Large intestine (tissue), 12 donors: ENCODE measurements around the gene ZBTB49. TPM values are rescaled to one million over a fixed set of nuclear protein-coding genes. Genes with fewer than 3 reads are reported as not detected.
A peak's percentile ranks its signal among the peaks of the same experiment; 100 is the strongest.
"Not testable (repeated sequence)": the region's sequence is repeated elsewhere in the genome, so short reads cannot be mapped to it uniquely, and the experiment has no call there.

Experiments
- DNase-seq, 2 donors: peaks; one replicate each; pipeline versions ENCODE4 v3.0.0 to v3.0.0-alpha.2; 2013
- H3K27ac ChIP-seq: one replicate; pipeline ENCODE4 v1.5.1; 2013; ENCODE audit warnings: low read length
- H3K27me3 ChIP-seq: 2 replicates; pipeline ENCODE4 v1.6.1; 2013; ENCODE audit warnings: low read length; ENCODE audit not compliant: control insufficient read depth, insufficient read depth
- H3K36me3 ChIP-seq: 2 replicates; pipeline ENCODE4 v1.6.1; 2013; ENCODE audit warnings: low read length; ENCODE audit not compliant: control insufficient read depth, insufficient read depth
- H3K4me1 ChIP-seq: one replicate; pipeline ENCODE4 v1.6.1; 2013; ENCODE audit warnings: low read length; ENCODE audit not compliant: control insufficient read depth, insufficient read depth
- H3K4me3 ChIP-seq: one replicate; pipeline ENCODE4 v1.5.1; 2013; ENCODE audit warnings: low read length
- H3K9me3 ChIP-seq: one replicate; pipeline ENCODE4 v1.6.1; 2013; ENCODE audit warnings: mild to moderate bottlenecking, low read depth, low read length, moderate library complexity; ENCODE audit not compliant: control insufficient read depth
- WGBS: methylation state at CpG from one replicate; pipeline ENCODE4 v1.1.5; 2013; ENCODE audit warnings: low lambda C conversion rate; ENCODE audit not compliant: insufficient coverage; 5-methylcytosine and 5-hydroxymethylcytosine counted together
- long read RNA-seq, 11 donors: transcript quantifications; one replicate each; lab custom pipeline, GENCODE V29; 2026
- polyA plus RNA-seq: library from polyadenylated mRNA; unstranded; fragments of 120-200 nt; gene quantifications from one replicate; pipeline ENCODE4 v1.2.1, GENCODE V29; 2013

Gene ZBTB49, protein sequence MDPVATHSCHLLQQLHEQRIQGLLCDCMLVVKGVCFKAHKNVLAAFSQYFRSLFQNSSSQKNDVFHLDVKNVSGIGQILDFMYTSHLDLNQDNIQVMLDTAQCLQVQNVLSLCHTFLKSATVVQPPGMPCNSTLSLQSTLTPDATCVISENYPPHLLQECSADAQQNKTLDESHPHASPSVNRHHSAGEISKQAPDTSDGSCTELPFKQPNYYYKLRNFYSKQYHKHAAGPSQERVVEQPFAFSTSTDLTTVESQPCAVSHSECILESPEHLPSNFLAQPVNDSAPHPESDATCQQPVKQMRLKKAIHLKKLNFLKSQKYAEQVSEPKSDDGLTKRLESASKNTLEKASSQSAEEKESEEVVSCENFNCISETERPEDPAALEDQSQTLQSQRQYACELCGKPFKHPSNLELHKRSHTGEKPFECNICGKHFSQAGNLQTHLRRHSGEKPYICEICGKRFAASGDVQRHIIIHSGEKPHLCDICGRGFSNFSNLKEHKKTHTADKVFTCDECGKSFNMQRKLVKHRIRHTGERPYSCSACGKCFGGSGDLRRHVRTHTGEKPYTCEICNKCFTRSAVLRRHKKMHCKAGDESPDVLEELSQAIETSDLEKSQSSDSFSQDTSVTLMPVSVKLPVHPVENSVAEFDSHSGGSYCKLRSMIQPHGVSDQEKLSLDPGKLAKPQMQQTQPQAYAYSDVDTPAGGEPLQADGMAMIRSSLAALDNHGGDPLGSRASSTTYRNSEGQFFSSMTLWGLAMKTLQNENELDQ
- 5.9 TPM for polyA plus RNA-seq
- long read RNA-seq, donor 1 = 0 reads
- long read RNA-seq, donor 2, partial matches to known transcripts = 7 of 7 reads
- long read RNA-seq, donor 2, other reads (novel, unspliced or antisense) = 0 of 7 reads
- long read RNA-seq, donor 3 = 0 reads
- long read RNA-seq, donor 4 = 0 reads
- long read RNA-seq, donor 5 = 0 reads
- long read RNA-seq, donor 6 = 0 reads
- long read RNA-seq, donor 7, partial matches to known transcripts = 6 of 6 reads
- long read RNA-seq, donor 7, other reads (novel, unspliced or antisense) = 0 of 6 reads
- long read RNA-seq, donor 8 = 0 reads
- long read RNA-seq, donor 9 = 0 reads
- long read RNA-seq, donor 10 = 0 reads
- long read RNA-seq, donor 11, partial matches to known transcripts = 5 of 6 reads
- long read RNA-seq, donor 11, other reads (novel, unspliced or antisense) = 0 of 6 reads

DNA sequence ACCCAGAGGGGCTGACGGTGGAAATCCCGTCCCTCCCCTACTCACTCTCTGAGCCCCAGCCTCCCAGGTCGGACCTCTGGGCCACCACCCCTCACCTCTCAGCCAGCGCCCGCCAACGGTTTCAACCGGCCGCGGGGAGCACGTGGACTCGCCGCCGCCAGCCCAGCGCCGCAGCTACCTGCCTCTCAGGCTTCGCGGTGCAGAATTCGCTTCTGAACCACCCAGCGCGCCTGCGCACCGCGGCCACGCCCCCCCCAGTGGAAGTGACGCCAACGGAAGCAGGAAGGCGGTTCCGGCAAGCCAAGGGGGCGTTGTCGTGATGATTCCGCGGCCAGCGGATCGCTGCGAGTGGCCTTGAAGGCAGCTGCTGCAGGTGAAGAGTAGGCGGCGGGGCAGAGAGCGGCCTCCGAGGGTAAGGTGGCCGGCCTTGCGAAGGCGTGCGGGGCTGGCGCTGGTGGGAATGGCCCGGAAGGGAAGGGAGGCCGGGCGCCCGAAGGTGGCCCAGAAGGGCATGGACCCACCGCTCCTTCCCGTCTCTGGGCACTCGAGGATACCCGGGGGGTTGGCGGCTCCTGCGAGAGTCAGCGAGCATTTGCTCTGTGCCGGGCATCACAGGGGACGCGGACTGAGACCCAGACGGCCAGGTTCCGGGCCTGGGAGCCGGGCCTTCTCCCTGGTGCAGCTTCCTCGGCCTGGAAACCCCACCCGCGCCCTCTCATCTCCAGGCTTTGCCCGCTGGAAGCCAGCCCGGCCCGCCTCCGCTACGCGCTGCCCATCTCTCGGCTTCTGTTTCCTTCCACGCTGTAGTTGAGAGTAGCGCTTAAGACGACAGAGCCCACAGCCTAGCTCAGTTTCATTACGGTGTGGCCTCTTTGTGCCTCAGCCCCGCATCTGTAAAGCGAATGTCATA, at the start of gene ZBTB49, which contains the start of gene LYAR:
TSS of gene ZBTB49 (plus strand) at position 311 of the 910 bp plus-strand sequence. CDS start 9,695 bp downstream, outside the sequence.
TSS of gene LYAR (minus strand) at position 214 of the 910 bp plus-strand sequence. CDS start 6,412 bp downstream, outside the sequence.
- H3K9me3 ChIP-seq = no peaks in the 10 kb centered on the region
- peak within 1 kb of the TSS; percentile 84 for H3K27ac ChIP-seq
- peak within 1 kb of the TSS; percentile 93 for H3K4me3 ChIP-seq
- peak; percentile 95 to 96 for DNase-seq
- H3K36me3 ChIP-seq = peaks cover 6% of the 10 kb centered on the region
- no peaks in the 10 kb centered on the region for H3K27me3 ChIP-seq
- no CpG with 5 or more reads among the region's 77 CpGs for WGBS
- H3K4me1 ChIP-seq = peaks cover 10% of the 10 kb centered on the region

DNA sequence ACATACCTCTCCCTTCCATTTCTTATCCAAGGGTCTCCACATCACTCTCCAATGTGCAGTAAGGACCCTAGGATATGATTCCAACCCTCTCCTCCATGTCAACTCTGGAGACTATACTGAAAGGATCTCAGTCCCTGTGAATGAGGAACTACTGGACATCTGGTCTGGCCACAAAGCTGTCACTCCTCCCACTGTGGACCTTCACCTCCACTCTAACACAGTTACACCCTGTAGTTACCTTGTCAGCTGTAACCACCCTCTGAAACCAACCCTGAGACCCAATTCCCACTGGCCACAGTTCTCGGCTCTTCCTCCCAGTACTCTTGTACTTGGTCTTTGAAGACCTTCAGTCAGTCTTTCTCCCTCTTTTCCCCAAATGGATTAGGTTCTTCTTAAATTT, 44.9 kb upstream of the ZBTB49 start:
- peak overlapping the region; percentile 26 for H3K27ac ChIP-seq
- peaks cover 45% of the 10 kb centered on the region for H3K36me3 ChIP-seq

DNA sequence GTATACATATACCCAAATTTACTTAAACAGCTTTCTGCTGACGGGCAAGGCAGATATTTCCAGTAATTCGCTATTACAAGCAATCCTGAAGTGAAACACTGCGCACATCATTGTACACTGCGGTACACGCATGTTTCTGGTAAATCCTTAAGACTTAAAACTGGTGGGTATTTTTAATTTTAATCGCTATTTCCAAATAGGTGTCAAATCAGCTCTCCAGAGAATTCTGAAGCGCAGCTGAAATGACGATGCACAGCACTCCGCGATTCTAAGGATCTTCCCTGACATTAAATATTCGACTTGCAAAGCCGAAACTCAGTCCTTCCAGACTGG, 42.4 kb upstream of the ZBTB49 start:
- Histone ChIP-seq H3K4me3 (peak overlapping the region; percentile 72), H3K27me3 (peaks cover 2% of the 10 kb centered on the region), H3K36me3 (peaks cover 27% of the 10 kb centered on the region), H3K4me1 (peaks cover 3% of the 10 kb centered on the region), H3K27ac (peak overlapping the region; percentile 94), H3K9me3 (no peaks in the 10 kb centered on the region)
- WGBS = no CpG with 5 or more reads among the region's 12 CpGs
- DNase-seq = no peak

More for the DNA sequence above, 44.9 kb upstream of the ZBTB49 start:
- H3K27me3 ChIP-seq = no peaks in the 10 kb centered on the region
- no peaks in the 10 kb centered on the region for H3K9me3 ChIP-seq
- WGBS = 83% methylated on average over 1 of the region's 1 CpG
- no peak overlapping the region for H3K4me3 ChIP-seq
- DNase-seq = peak in 1 of 2 donors; percentile 25
- peaks cover 3% of the 10 kb centered on the region for H3K4me1 ChIP-seq

DNA sequence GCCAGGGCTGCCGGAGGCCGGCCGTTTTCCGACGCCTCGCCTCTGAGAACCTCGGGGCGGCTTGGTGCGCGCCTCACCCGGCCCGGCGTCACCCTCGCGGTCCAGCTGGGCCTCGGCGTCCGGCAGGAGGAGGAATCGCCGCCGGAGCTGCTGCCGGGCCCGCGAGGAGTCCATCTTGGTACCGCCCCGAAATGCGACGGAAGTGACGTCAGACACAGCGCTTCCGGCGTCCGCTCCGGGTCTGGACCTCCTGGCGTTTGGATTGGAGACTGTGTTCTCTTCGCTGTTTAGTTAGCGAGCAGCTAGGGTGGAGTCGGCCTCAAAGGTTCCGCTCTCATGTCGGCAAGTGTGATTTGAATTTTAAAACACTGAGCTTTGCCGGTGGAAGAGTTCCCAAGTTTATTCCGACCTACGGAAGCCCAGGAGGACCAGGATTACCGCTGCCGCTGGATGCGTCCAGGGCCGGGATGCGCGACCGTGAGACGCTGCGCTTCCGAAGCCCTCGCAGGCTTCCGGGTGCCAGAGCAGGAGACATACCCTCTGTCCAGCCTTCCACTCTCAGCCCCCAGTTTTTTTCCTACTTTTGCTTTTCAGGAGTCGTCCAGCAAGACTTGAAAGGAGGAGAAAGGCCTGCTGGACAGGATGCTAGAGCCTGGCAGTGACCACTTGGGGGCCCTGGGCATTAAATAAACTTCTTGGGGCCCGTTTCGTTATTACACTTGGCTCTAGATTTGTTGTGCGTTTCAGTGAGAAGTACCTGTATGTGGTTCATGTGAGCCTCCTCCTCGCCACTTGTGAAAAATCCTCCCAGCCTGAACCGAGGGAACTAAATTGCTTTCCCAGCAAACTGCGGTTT, 41.8 kb upstream of the ZBTB49 start, which contains the start of gene TMEM128:
TSS of gene TMEM128 (minus strand) at position 195 of the 856 bp plus-strand sequence. CDS start at position 174, 21 bp downstream.
- 0% methylated on average over 3 of the region's 62 CpGs for WGBS
- DNase-seq = peak; percentile 92 to 95

DNA sequence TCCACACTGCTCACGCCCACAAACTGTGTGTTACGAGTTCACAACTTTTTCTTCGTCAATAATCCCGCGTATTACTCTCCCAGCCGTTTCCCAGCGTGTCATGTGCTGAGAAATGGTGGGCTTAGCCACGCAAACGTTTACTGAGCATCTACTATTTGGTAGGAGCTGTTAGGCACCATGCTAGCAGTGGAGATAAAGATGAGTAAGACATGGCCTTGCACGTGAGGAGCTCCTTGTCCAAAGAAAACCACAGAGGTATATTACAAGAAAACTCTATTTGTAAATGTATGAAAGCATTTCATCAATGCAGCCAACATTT, 41.2 kb upstream of the ZBTB49 start:
- peak overlapping the region; percentile 94 for H3K27ac ChIP-seq
- peaks cover 3% of the 10 kb centered on the region for H3K4me1 ChIP-seq
- H3K27me3 ChIP-seq = peaks cover 2% of the 10 kb centered on the region
- H3K9me3 ChIP-seq = no peaks in the 10 kb centered on the region
- H3K36me3 ChIP-seq = peaks cover 18% of the 10 kb centered on the region
- DNase-seq = no peak
- WGBS = no CpG with 5 or more reads among the region's 10 CpGs
- peak overlapping the region; percentile 72 for H3K4me3 ChIP-seq

More for the DNA sequence above, 41.8 kb upstream of the ZBTB49 start, which contains the start of gene TMEM128:
- peak within 1 kb of the TSS; percentile 72 for H3K4me3 ChIP-seq
- H3K27ac ChIP-seq = peak within 1 kb of the TSS; percentile 94
- peaks cover 3% of the 10 kb centered on the region for H3K4me1 ChIP-seq
- H3K9me3 ChIP-seq = no peaks in the 10 kb centered on the region
- peaks cover 2% of the 10 kb centered on the region for H3K27me3 ChIP-seq
- H3K36me3 ChIP-seq = peaks cover 24% of the 10 kb centered on the region

DNA sequence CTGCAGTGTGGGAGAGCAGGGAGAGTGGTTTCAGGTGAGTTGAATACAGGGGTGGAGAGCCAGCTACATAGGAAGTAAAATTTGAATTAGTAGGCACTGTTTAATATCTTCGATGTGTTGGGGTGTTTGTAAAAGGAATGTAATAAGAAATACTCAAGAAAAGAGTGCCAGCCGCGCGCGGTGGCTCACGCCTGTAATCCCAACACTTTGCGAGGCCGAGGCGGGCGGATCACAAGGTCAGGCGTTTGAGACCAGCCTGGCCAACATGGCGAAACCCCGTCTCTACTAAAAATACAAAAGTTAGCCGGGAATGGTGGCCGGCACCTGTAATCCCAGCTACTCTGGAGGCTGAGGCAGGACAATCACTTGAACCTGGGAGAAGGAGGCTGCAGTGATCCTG, 40.7 kb upstream of the ZBTB49 start:
- H3K27ac ChIP-seq, H3K9me3 ChIP-seq, H3K27me3 ChIP-seq, H3K4me1 ChIP-seq, DNase-seq, H3K4me3 ChIP-seq: not testable (repeated sequence)
- WGBS = no CpG with 5 or more reads among the region's 15 CpGs
- H3K36me3 ChIP-seq = peaks cover 13% of the 10 kb centered on the region

DNA sequence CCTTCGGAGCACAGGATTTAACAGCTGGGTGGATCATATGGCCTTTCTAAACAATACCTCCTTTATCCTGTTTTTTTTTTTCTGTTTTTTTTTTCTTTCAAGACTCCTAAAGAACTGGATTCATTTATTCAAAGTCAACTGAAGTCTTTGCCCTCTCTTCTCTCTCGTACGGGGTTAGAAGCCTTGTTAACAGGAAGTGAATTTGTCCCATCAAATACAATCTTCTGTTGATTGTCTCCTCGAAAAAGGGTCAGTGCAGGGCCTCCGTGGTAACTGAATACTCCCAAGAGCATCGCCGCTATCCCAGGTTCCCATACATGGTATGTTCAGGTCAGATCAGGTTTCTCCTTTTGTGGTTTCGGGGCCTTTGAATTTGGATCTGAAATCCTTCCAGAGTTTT, 40.2 kb upstream of the ZBTB49 start:
- H3K4me1 ChIP-seq = peaks cover 3% of the 10 kb centered on the region
- no peak overlapping the region for H3K4me3 ChIP-seq
- H3K36me3 ChIP-seq = peaks cover 8% of the 10 kb centered on the region
- H3K27me3 ChIP-seq = peaks cover 2% of the 10 kb centered on the region
- H3K9me3 ChIP-seq = no peaks in the 10 kb centered on the region
- DNase-seq = no peak
- no peak overlapping the region for H3K27ac ChIP-seq
- WGBS = 85% methylated on average over 2 of the region's 8 CpGs

DNA sequence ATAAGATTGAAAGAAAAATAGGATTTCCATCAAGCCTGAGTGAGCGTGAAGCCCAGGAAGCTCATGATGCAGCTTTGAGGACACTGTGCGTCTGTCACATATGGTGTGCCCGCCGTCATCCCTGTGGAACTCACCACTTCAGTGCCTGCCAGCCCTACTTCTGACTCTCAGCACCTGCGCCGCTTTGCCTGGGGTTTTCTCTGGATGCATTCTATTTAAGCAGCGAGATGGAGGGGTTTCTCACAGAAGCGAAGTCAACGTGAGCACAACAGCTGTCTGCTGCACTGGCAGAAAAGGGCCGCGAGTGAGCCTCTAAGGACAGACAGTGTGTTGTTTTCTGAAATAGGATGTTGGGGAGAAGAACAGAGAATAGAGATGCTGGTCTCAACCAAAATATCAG, 35.9 kb upstream of the ZBTB49 start:
- Histone ChIP-seq H3K4me3 (no peak overlapping the region), H3K27ac (no peak overlapping the region), H3K36me3 (no peaks in the 10 kb centered on the region), H3K9me3 (no peaks in the 10 kb centered on the region), H3K4me1 (no peaks in the 10 kb centered on the region), H3K27me3 (peaks cover 2% of the 10 kb centered on the region)
- no peak for DNase-seq
- 71% methylated on average over 3 of the region's 11 CpGs for WGBS

DNA sequence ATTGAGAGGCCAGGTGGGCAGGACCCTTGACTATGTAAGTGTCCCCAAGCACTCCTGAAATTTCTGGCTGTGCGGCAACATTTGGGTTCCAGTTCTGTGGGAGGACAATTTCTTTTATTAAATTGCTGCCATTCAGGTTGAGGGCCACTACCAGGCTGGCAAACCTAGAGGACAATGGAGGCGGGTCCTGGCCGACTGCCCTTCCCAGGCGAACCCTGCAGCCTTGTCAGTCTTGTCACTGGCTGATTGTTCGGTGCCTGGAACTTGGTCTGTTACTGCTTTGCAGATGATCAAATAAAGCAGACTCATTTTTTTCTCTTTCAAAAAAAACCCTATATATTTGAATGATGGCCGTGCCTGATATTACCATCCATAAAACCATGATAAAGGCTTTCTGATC, 35.4 kb upstream of the ZBTB49 start:
- Histone ChIP-seq H3K9me3 (no peaks in the 10 kb centered on the region), H3K4me1 (peaks cover 4% of the 10 kb centered on the region), H3K36me3 (no peaks in the 10 kb centered on the region), H3K4me3 (no peak overlapping the region), H3K27me3 (peaks cover 2% of the 10 kb centered on the region), H3K27ac (no peak overlapping the region)
- 25% methylated on average over 1 of the region's 6 CpGs for WGBS
- no peak for DNase-seq
